Measurements from ENCODE around the gene SDK2. TPM values are rescaled to one million over a fixed set of nuclear protein-coding genes. Genes with fewer than 3 reads are reported as not detected.

Gene SDK2
- 0.62 to 1.3 TPM (median 0.86 TPM) in 5 replicates for total RNA-seq (2022; extraction: Qiagen RNA extraction; ENCODE audit: low read depth)

GRCh38 chr17:73644145-73645049 lies at the start of gene SDK2:
Gene SDK2 (minus strand): TSS chr17:73644445. CDS start chr17:73644088, 357 bp downstream.

DNA sequence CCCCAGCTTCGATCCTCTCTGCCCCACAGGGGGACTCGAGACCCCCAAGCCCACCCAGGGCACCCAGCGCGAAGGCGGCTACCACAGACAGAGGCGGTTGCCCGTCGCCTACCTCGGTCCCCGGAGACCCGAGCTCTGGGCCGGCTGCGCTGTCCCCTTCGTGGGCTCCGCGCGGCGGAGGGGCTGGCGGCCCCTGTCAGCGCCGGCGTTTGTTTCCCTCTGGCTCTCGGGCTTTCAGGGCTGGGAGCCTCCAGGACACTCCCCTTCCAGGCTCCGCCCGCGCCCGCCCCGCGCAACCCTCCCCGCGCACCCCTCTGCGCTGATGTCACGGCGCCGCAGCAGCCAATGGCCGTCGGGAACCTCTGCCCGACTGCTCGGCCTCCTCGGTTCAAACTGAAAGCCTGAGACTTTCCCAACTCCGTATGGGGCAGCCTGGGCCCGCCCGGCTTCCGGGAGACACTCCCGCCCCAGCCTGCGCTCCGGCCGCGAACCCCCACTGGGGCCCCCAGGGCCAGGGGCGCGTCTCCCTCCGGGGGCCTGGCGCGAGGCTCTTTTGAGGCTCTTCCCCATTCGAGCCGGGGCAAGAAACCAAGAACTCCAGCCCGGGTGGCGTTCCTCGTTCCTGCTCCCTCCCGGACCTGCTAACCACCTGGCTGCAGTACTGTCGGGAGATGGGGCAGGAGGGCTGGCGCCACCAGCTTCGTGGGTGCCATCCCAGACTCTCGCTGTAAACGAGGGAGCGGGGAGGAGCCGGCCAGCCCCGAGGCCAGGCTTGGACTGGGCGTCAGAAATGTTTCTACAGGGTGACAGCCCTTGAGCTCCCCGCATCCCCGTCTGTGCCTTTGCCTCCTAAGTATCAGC lies 332.2 kb downstream of the SDK2 start, which contains the start of gene CDC42EP4:
TSS of gene CDC42EP4 (minus strand) at position 221 of the 861 bp plus-strand sequence. CDS start 25,501 bp downstream, outside the sequence.

Data from A549 treated with ZK216348 at 1 μM for 4 hours (cell line).